ENCODE data around the gene BFAR. TPM values are rescaled to one million over a fixed set of nuclear protein-coding genes. Genes with fewer than 3 reads are reported as not detected.

BFAR gene
- total and polyA plus RNA-seq, 2 of the 8 experiments (the other 6 are each of a cell fraction or from before 2014, with no cell fraction given) = 56.9 to 78.2 TPM

DNA sequence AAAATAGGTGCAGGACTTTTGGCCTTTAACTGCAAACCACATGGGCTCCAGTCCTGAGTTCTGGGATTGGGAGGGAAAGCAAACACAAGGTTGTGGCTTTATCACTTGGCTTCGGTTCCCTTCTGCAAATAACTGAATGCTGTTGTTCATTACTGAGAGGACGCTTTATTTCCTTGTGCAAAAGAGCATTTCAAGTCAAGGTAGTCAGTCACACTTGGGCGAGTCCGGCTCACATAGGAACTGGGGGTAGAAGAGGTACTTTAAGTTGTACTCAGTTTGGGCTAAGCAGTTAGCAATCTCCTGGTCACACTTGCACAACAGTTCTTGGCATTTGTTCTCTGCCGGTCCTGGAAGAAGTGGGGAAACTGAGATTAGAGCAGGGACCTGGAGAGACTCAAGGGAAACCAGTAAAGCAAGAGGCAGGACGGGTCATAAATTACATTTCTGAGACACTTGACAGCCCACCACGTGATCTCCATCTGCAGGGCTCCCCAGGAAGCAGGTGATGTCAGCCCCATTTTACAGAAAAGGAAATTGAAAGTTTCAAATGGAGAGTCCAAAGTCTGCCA lies 39.7 kb downstream of the BFAR start (continued):
- TF ChIP-seq SIN3A (conservative IDR thresholded peaks at IDR 0.05 in 1 of 2, IDR thresholded peaks at IDR 0.05 in 1 of 2; ENCODE audit: low read depth in 1 of 2, low read length in 2 of 2) (no peak), YY1 (IDR thresholded peaks at IDR 0.05; ENCODE audit: low read depth, low read length) (no peak), FOSL1 (IDR thresholded peaks at IDR 0.05; ENCODE audit: insufficient read depth, low read depth, low read length) (no peak), KDM5A (IDR thresholded peaks at IDR 0.05; ENCODE audit: low read length) (no peak)
- TF ChIP-seq, protein P1, sequence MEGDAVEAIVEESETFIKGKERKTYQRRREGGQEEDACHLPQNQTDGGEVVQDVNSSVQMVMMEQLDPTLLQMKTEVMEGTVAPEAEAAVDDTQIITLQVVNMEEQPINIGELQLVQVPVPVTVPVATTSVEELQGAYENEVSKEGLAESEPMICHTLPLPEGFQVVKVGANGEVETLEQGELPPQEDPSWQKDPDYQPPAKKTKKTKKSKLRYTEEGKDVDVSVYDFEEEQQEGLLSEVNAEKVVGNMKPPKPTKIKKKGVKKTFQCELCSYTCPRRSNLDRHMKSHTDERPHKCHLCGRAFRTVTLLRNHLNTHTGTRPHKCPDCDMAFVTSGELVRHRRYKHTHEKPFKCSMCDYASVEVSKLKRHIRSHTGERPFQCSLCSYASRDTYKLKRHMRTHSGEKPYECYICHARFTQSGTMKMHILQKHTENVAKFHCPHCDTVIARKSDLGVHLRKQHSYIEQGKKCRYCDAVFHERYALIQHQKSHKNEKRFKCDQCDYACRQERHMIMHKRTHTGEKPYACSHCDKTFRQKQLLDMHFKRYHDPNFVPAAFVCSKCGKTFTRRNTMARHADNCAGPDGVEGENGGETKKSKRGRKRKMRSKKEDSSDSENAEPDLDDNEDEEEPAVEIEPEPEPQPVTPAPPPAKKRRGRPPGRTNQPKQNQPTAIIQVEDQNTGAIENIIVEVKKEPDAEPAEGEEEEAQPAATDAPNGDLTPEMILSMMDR (IDR thresholded peaks at IDR 0.05; ENCODE audit: control extremely low read depth in 1 of 3, insufficient read depth in 1 of 3, low read depth in 1 of 3, low read length in 3 of 3) = no peak
